CD4-positive, alpha-beta T cell treated with Interleukin-17A for 1 hour (primary cell): ENCODE results near the gene ACKR2.
"Not testable (repeated sequence)": the region's sequence is repeated elsewhere in the genome, so short reads cannot be mapped to it uniquely, and the experiment has no call there.

Source experiments
- DNase-seq: peaks from one replicate; pipeline ENCODE4 v3.0.0-alpha.2; 2020

Gene ACKR2

DNA sequence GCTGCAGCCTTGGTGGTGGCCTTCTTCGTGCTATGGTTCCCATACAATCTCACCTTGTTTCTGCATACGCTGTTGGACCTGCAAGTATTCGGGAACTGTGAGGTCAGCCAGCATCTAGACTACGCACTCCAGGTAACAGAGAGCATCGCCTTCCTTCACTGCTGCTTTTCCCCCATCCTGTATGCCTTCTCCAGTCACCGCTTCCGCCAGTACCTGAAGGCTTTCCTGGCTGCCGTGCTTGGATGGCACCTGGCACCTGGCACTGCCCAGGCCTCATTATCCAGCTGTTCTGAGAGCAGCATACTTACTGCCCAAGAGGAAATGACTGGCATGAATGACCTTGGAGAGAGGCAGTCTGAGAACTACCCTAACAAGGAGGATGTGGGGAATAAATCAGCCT is 56.0 kb downstream of the ACKR2 start:
- DNase-seq, result no peak

GRCh38 chr3:42867138-42867537 is 57.9 kb downstream of the ACKR2 start:
- no peak for DNase-seq

DNA sequence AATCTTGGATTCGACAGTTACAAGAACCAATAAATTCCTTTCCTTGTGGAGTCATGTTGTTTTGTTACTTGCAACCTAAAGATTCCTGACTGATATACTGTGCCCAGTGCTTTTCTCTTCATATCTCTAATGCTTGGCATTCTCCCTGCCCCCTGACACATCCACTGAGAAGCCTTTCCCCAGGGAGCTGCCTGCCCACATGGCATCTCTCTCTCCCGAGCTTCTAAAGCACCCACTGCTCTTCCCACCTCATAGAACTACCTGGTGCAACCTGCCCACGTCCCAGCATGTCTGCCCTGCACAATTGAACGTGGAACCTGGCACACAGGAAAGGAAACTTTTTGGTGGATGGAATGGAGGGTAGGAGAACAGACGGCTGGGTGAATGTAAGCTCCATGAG is 59.6 kb downstream of the ACKR2 start:
- no peak for DNase-seq

DNA sequence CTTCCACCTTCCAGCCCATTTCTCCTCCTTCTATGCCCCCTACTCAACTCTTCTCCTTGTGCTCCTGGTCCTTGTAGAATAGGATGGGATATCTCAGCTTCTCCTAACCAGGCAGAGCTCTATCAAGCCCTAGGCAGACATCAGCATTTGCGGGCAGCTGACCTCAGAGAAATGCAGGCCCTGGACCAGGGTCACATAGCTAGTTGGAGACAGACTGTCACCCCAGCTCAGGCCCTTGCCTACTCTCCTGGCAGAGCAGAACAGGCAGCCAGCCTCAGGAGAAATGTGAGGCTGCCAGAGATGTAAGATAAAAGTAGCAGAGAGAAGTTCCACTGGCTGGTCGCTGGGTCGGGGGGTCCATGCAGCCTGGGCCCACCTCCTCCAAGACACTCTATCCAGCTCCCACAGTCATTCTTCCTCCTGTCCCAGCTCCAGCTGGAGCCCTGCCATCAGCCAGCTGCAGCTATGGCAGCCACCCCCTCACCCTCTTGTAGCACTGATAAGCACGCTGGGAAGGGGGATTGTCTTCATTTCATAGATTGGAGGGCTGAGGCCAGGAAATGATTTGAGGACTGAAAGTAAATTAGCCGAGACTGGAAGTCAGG is 62.4 kb downstream of the ACKR2 start:
- no peak for DNase-seq

- DNase-seq, result no peak
These were observed 63.5 kb downstream of the ACKR2 start for GRCh38 chr3:42872718-42873117.

GRCh38 chr3:42873221-42873982 is 64.2 kb downstream of the ACKR2 start:
- no peak for DNase-seq

DNA sequence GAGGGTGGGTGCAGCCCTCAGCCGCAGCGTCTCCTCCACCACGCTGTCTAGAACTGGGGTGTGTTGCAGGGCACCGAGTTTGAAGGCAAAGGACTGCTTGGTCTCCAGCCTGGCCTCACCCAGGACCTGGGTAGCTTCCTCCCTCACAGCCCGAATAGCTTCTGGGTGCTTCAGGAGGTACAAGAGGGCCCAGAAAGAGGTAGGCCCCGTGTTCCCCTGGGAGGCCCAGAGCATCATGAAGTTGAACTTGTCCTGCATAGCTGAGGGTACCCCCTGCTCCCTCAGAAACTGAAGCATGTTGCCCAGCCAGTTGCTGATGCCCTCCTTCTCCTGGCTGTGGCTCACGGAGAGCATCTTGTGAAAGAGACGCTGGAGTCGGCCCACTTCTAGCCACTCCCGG is 65.5 kb downstream of the ACKR2 start:
- no peak for DNase-seq

DNA sequence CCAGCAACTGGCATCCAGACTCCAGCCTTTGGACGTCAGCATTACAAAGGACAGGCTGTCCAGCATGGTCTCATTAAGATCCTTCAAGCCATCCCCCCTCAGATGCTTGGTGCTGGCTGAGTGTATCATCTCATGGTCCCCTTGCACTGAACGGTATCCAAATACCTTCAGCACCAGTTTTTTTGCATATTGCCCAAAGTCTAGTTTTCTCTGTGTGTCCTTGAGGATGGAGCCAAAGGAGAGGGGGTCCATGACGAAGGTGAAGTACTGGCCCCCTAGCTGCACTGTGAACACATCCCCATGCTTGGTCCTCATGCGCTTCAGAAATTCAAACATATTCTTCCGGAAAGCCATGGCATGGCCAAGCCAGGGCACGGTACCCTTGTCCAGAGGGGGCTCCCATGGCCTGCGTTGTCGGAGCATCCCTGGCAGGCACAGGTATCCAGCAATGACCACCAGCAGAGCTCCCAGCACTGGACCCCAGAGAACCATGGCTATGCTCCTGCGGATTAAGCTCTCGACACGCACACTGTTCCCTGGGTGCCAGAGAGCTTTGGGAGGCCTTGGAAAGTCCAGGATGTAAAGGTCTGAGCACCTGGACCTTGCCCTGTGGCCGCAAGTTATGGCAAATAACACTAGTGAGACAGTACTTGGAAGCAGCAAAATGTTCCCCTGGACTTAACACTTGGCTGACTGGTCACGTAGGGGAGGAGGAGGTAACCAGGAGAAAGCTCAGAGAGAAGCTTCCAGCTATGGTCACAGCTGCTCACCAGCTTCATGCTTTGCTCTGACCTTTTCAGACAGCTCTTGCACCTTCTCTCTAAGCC is 66.3 kb downstream of the ACKR2 start, which contains the start of gene CYP8B1:
Gene CYP8B1, minus strand, starts transcription at position 555 of the 827 bp plus-strand sequence. Its CDS starts 63 bp downstream, at position 492.
- DNase-seq, result no peak

- no peak for DNase-seq
These were observed 67.2 kb downstream of the ACKR2 start for GRCh38 chr3:42876401-42876800.

DNA sequence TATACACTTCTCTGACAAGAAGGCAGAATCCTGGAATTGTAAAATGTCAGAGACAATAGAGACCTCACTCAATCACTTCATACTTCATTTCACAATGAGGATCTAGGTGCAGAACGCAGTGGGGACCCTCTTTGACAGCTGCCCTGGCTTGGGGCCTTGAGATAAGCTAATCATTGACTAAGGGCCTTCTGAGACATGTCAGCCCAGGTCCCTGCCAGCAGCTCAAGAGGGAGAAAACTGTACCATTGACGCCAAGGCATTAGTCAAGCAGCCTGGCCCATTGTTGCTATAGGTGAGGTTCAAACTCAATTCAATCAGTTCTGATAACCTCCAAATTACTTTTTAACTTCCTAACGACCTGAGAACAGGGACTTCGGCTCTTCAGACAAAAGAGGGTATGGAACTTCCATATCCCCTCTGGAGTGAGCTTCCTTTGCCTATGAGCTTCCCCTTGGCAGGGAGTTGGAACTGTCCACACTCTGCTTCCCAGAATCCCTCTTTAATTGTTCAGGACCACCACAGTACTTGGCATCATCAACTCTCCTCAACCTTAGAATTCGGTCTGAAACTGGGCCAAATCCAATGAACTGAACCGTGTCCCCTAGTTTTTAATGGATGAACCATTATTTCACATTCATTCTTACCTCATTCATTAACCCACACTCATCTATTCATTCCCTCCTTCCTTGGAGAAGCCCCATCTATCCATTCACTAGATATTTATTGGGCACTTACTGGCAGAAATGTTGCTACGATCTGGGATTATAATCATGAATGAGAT is 67.9 kb downstream of the ACKR2 start:
- no peak for DNase-seq

DNA sequence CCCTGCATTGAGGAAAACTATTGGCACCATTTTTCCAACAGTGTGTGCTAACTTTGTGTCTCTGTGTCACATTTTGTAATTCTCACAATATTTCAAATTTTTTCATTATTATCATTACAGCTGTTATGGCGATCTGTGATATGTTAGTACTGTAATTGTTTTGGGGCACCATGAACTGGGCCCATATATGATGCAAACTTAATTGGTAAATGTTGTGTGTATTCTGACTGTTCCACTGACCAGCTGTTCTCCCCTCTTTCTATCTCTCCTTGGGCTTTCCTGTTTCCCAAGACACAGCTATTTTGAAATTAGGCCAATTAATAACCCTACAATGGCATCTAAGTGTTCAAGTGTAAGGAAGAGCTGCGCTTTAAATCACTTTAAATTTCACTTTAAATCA is 68.6 kb downstream of the ACKR2 start:
- no peak for DNase-seq

GRCh38 chr3:42880183-42880582 is 70.9 kb downstream of the ACKR2 start:
- no peak for DNase-seq

DNA sequence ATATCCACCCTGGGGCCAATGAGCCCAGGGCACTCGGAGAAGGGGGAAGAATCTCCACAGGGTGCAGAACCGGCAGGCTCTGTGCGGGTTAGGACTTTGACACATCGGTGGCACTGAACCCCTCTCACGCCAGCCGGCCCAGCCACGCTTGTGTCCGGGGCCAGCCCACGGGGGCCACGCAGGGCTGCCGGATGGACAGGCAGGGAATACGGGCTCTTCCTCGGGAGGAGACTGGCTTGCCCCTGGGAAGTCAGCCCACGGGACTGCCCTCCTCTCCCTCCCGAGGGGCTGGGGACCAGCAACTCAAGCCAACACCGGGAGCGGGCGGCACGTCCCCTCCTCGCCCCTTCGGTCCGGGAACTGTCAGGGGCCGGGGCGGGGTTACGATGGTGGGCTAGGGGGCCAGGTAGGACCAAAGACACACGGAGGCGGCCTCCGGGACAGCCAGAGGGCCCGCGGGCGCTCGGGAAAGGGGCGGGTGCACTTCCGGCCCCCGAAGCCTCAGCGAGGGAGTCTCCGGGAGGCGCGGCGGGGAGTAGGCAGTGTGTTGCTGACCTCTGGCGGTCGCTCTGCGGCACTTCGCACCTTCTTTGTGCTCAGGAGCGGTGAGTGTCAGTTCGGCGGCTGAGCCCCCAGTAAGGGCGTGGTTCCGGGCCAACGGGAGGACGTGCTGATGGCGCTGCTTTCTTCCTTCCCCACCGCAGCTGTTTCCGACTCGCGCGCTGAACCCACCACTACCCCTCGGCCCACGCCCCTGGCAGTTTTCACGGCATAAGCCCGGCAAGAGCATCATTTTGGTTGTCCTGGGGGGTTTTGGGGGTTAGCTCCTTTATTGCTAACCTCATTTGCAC is 71.6 kb downstream of the ACKR2 start:
- peak; percentile 90 for DNase-seq

DNA sequence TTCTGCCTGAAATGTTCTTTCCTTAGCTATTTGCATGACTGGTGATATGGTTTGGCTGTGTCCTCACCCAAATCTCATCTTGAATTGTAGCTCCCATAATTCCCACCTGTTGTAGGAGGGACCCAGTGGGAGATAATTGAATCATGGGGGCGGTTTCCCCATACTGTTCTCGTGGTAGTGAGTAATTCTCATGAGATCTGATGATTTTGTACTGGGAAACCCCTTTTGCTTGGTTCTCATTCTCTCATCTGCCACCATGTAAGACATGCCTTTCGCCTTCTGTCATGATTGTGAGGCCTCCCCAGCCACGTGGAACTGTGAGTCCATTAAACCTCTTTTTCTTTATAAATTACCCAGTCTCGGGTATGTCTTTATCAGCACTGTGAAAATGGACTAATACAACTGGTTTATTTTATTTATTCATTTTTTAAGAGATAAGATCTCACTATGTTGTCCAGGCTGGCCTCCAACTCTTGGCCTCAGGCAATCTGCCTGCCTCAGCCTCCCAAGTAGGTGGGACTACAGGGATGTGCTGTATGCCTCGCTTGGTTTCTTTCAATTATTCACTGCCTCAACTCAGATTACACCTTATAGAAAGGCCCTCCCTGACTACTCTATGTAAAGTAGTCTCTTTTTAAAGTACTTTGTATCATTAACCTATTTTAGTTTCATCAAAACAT is 74.1 kb downstream of the ACKR2 start:
- not testable (repeated sequence) for DNase-seq

GRCh38 chr3:42884324-42884723 is 75.1 kb downstream of the ACKR2 start:
- no peak for DNase-seq

- no peak for DNase-seq
These were observed 77.1 kb downstream of the ACKR2 start for GRCh38 chr3:42886294-42886822.

- no peak for DNase-seq
These were observed 77.8 kb downstream of the ACKR2 start for GRCh38 chr3:42887084-42887483.

DNA sequence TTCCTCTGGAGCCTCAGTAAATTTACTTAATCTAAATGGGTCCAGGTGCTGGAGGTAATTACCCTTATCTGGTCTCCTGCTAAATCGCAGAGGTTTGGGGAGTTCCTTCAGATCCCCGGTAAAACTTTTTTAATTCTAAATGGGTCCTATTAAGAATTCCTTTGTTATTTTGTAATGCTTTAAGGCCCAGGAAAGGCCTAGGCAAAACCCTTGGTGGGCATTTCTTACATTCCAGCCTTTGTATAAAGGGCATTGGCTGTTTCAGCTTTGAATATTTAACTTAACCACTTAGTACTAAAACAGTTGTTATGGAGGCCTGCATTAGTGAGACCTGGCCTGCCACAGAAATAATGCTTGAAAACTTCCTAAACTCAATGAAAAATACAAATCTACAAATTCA is 81.8 kb downstream of the ACKR2 start:
- no peak for DNase-seq

DNA sequence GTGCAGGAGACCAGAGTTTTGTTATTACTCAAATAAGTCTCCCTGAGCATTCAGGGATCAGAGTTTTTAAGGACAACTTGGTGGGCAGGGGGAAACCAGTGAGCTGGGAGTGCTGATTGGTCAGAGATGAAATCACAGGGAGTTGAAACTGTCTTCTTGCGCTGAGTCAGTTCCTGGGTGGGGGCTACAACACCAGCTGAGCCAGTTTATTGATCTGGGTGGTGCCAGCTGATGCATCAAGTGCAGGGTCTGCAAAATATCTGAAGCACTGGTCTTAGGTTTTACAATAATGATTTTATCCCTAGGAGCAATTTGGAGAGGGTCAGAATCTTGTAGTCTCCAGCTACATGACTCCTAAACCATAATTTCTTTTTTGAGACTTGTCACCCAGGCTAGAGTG is 82.9 kb downstream of the ACKR2 start:
- no peak for DNase-seq

- DNase-seq, result no peak
These were observed 83.6 kb downstream of the ACKR2 start for GRCh38 chr3:42892807-42893206.
